Large intestine (tissue), 3 donors: ENCODE data around the gene GNA15. TPM values are rescaled to one million over a fixed set of nuclear protein-coding genes. Genes with fewer than 3 reads are reported as not detected.

Source experiments
- DNase-seq, 2 donors: peaks; one replicate each; pipeline versions ENCODE4 v3.0.0 to v3.0.0-alpha.2; 2013
- H3K27ac ChIP-seq: one replicate; pipeline ENCODE4 v1.5.1; 2013; ENCODE audit warnings: low read length
- H3K27me3 ChIP-seq: 2 replicates; pipeline ENCODE4 v1.6.1; 2013; ENCODE audit warnings: low read length; ENCODE audit not compliant: control insufficient read depth, insufficient read depth
- H3K36me3 ChIP-seq: 2 replicates; pipeline ENCODE4 v1.6.1; 2013; ENCODE audit warnings: low read length; ENCODE audit not compliant: control insufficient read depth, insufficient read depth
- H3K4me1 ChIP-seq: one replicate; pipeline ENCODE4 v1.6.1; 2013; ENCODE audit warnings: low read length; ENCODE audit not compliant: control insufficient read depth, insufficient read depth
- H3K4me3 ChIP-seq: one replicate; pipeline ENCODE4 v1.5.1; 2013; ENCODE audit warnings: low read length
- H3K9me3 ChIP-seq: one replicate; pipeline ENCODE4 v1.6.1; 2013; ENCODE audit warnings: mild to moderate bottlenecking, low read depth, low read length, moderate library complexity; ENCODE audit not compliant: control insufficient read depth
- WGBS: methylation state at CpG from one replicate; pipeline ENCODE4 v1.1.5; 2013; ENCODE audit warnings: low lambda C conversion rate; ENCODE audit not compliant: insufficient coverage; 5-methylcytosine and 5-hydroxymethylcytosine counted together
- polyA plus RNA-seq: library from polyadenylated mRNA; unstranded; fragments of 120-200 nt; gene quantifications from one replicate; pipeline ENCODE4 v1.2.1, GENCODE V29; 2013

GNA15 gene
- polyA plus RNA-seq, 1 donor: 2.1 TPM

- peaks cover 55% of the 10 kb centered on the region for H3K4me1 ChIP-seq
- peaks cover 3% of the 10 kb centered on the region for H3K9me3 ChIP-seq
- peak overlapping the region; percentile 96 for H3K27ac ChIP-seq
- H3K4me3 ChIP-seq: peak overlapping the region; percentile 18
- no peaks in the 10 kb centered on the region for H3K27me3 ChIP-seq
- peaks cover 40% of the 10 kb centered on the region for H3K36me3 ChIP-seq
- DNase-seq: no peak
- no CpG with 5 or more reads among the region's 7 CpGs for WGBS
Measured at GRCh38 chr19:3107658-3108057, 28.2 kb upstream of the GNA15 start.

DNA sequence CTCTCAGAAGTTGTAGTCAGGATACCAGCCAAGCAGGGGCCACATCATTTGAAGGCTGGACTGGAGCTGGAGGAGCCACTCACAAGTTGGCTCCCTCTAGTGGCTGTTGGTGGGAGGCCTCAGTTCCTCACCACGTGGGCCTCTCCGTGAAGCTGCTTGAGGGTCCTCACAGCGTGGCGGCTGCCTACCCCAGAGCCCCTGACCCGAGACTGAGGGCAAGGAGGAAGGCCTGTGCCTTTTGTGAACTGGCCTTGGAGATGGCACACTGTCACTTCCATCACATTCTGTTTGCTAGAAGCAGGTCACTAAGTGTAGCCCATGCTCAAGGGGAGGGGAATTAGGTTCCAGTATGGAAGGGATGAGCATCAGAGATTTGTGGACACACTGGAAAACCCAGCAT is 27.1 kb upstream of the GNA15 start:
- Histone ChIP-seq H3K4me1 (peaks cover 48% of the 10 kb centered on the region), H3K9me3 (peaks cover 3% of the 10 kb centered on the region), H3K27me3 (no peaks in the 10 kb centered on the region), H3K4me3 (no peak overlapping the region), H3K36me3 (peaks cover 48% of the 10 kb centered on the region), H3K27ac (peak overlapping the region; percentile 96)
- no CpG with 5 or more reads among the region's 5 CpGs for WGBS
- DNase-seq: peak in 1 of 2 donors; percentile 57

DNA sequence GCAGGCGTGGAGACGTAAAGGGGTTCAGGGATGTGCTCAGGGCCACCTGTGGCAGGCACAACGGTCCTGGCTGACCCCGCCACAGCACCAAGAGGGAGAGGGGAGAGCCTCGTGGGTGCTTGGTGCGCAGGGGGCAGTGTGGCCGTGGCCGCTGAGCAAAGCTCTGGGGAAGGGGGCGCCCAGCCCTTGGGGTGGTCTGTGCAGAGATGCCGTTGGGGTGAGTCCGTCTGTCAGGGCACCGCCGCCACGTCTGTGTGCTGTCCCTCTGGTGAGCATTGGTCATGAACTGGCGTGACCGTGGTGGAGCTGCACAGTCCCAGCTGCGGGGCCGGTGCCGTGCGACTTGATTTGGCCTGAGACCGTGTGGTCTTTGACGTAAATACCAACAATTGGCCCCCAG is 26.3 kb upstream of the GNA15 start:
- no peak overlapping the region for H3K27ac ChIP-seq
- no CpG with 5 or more reads among the region's 22 CpGs for WGBS
- H3K36me3 ChIP-seq: peaks cover 55% of the 10 kb centered on the region
- DNase-seq: no peak
- H3K9me3 ChIP-seq: peaks cover 3% of the 10 kb centered on the region
- H3K27me3 ChIP-seq: no peaks in the 10 kb centered on the region
- peaks cover 44% of the 10 kb centered on the region for H3K4me1 ChIP-seq
- no peak overlapping the region for H3K4me3 ChIP-seq

DNA sequence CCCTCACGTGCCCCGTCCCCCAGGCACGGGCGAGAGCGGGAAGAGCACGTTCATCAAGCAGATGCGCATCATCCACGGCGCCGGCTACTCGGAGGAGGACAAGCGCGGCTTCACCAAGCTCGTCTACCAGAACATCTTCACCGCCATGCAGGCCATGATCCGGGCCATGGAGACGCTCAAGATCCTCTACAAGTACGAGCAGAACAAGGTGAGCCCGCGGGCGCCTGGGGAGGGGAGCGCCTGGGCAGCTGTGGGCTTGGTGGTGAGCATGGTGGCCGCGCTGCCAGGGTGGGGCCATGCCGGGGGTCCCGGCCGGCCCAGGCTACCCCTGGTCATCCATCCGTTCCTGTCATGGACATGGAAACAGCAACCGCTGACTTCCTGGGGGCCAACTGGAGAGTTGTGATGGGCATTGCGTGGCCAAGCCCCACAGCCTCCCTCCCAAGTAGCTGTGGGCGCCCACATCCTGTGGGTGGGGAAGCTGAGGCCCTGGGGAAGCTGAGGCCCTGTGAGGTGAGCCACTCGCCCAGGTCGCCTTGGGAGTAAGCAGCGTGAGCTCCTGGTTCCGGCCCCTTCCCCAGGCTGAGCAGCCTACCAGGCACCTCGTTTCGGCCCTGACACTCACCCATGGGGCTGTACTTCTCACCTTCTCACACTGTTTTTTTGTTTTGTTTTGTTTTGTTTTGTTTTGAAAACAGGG is 25.6 kb upstream of the GNA15 start:
- Histone ChIP-seq H3K4me1 (peaks cover 36% of the 10 kb centered on the region), H3K27ac (no peak overlapping the region), H3K36me3 (peaks cover 63% of the 10 kb centered on the region), H3K4me3 (no peak overlapping the region), H3K9me3 (peaks cover 3% of the 10 kb centered on the region), H3K27me3 (no peaks in the 10 kb centered on the region)
- 83% methylated on average over 2 of the region's 37 CpGs for WGBS
- no peak for DNase-seq

DNA sequence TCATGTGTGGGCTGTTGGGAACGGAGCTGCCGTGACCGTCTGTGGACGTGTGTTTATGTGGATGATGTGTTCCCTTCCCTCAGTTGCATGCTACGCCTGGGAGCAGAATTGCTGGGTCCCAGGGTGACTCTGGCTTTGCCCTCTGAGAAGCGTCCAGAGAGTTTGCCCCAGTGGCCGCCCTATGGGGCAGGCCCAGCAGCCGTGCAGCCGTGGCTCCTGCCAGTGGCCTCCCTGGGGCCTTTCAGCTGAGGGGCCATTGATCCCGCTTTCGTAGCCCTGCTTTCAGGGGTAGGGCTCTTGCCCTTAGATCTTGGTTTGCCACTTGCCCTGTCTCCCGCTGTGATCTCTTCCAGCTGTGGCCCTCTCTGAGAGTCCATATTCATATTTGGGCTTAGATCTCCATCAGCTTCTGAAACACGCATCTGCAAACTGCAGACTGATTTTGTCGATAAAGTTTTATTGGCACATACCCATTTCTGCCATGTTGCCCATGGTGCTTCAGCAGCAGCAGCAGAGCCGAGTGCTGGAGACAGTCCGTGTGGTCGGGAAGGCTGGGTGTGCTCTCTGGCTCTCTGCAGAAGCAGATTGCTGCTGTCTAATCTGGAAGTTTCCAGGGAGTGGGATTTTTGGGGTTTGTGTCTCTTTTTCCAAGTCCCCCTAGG is 24.1 kb upstream of the GNA15 start:
- peaks cover 22% of the 10 kb centered on the region for H3K4me1 ChIP-seq
- H3K27ac ChIP-seq: no peak overlapping the region
- H3K27me3 ChIP-seq: no peaks in the 10 kb centered on the region
- H3K9me3 ChIP-seq: peaks cover 4% of the 10 kb centered on the region
- H3K4me3 ChIP-seq: no peak overlapping the region
- peaks cover 68% of the 10 kb centered on the region for H3K36me3 ChIP-seq
- DNase-seq: no peak
- WGBS: no CpG with 5 or more reads among the region's 17 CpGs

DNA sequence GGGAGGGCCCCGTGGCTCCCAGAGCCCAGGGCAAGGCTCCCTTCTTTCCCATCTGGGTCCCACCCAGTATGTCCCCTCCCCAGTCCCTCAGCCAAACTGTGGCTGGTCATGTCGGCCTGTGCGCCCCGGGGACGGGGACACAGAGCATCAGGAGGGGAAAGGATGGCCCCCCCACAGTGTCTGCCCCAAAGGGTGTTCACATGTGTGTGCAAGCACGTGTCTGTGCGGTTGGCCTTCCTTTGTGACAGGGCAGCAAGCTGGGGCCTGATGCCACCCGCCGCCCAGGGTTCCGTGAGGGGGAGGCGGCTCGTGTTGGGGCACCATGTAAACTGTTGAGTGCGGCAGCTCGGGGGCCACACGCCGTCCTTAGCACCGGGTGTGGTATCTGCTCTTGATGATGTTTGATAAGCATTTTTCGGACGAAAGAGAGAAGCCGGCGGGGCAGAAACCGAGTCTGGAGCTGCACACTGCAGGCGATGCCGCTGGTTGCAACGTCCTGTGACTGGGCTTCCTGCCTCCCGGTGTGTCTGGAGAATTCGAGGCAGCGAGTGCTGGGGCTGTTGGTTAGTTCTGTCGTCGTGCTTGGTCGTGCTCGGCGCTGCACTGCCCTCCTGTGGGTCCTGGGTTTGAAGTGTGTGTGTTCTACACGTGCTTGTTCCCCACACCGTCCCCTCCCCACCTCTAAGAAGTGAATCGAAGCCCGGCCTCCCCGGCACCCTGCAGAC is 23.3 kb upstream of the GNA15 start:
- H3K9me3 ChIP-seq: peaks cover 6% of the 10 kb centered on the region
- no peak for DNase-seq
- peaks cover 14% of the 10 kb centered on the region for H3K4me1 ChIP-seq
- no peaks in the 10 kb centered on the region for H3K27me3 ChIP-seq
- H3K27ac ChIP-seq: no peak overlapping the region
- no peak overlapping the region for H3K4me3 ChIP-seq
- peaks cover 75% of the 10 kb centered on the region for H3K36me3 ChIP-seq
- no CpG with 5 or more reads among the region's 38 CpGs for WGBS

DNA sequence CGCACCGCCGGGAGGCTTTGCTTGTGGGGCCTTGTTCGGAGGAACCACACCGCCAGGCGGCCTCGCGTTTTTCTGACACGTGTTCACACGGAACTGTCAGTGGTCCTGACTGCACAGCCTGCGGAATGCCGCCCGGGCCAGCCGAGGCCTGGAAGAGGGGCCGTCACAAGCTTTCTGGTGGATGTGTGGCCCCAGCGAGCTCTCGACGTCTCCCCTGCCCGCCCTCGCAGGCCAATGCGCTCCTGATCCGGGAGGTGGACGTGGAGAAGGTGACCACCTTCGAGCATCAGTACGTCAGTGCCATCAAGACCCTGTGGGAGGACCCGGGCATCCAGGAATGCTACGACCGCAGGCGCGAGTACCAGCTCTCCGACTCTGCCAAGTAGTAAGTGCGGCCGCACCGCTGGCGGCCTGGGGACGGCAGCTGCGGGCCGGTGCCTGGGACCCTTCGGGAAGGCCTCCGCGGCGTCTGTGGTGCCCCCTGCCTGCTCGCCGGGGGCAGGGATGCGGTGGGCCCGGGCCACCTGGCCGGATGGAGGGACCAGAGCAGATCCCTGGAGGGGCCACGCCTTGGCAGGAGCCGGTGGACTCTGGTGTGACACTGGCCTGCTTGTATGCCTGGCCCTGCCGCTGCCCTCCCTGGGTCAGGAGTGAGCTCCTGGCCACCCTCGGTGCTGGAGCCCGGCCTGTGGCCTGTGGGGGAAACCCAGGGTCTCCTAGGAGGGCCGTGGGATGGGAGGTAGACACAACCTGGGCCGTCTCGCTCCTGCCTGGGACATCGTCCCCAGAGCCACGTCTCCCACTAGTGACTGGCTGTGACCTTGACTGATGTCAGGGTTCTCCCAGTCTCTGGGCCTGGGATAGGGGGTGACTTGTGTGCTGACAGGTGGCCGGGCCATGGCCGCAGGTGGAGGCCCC is 22.5 kb upstream of the GNA15 start:
- no CpG with 5 or more reads among the region's 59 CpGs for WGBS
- H3K27me3 ChIP-seq: no peaks in the 10 kb centered on the region
- DNase-seq: peak in 1 of 2 donors; percentile 2
- no peak overlapping the region for H3K4me3 ChIP-seq
- no peak overlapping the region for H3K27ac ChIP-seq
- H3K4me1 ChIP-seq: peaks cover 6% of the 10 kb centered on the region
- peaks cover 6% of the 10 kb centered on the region for H3K9me3 ChIP-seq
- peaks cover 83% of the 10 kb centered on the region for H3K36me3 ChIP-seq

- Histone ChIP-seq H3K27ac (no peak overlapping the region), H3K9me3 (peaks cover 7% of the 10 kb centered on the region), H3K36me3 (peaks cover 89% of the 10 kb centered on the region), H3K4me3 (no peak overlapping the region), H3K27me3 (no peaks in the 10 kb centered on the region), H3K4me1 (no peaks in the 10 kb centered on the region)
- WGBS: no CpG with 5 or more reads among the region's 31 CpGs
- peak in 1 of 2 donors; percentile 1 for DNase-seq
Measured at GRCh38 chr19:3114018-3114726, 21.7 kb upstream of the GNA15 start.

DNA sequence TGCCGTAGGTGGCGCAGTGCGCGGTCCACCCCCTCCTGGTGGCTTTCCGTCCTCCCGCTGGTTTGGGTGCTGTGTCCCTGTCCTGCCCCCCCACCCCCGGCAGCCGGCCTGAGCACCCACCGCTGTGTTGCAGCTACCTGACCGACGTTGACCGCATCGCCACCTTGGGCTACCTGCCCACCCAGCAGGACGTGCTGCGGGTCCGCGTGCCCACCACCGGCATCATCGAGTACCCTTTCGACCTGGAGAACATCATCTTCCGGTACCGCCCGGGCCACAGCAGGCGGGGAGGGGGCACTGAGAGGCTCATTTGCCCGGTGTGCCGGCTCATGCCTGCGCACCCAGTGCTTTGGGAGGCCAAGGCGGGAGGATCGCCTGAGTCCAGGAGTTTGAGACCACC is 21.0 kb upstream of the GNA15 start:
- no peak overlapping the region for H3K4me3 ChIP-seq
- no peak for DNase-seq
- peaks cover 90% of the 10 kb centered on the region for H3K36me3 ChIP-seq
- H3K27me3 ChIP-seq: no peaks in the 10 kb centered on the region
- peaks cover 8% of the 10 kb centered on the region for H3K9me3 ChIP-seq
- no CpG with 5 or more reads among the region's 29 CpGs for WGBS
- H3K4me1 ChIP-seq: no peaks in the 10 kb centered on the region
- H3K27ac ChIP-seq: no peak overlapping the region
